Left ventricle myocardium inferior (tissue), 1 donor: Measurements from ENCODE around the gene GPR162. TPM values are rescaled to one million over a fixed set of nuclear protein-coding genes. Genes with fewer than 3 reads are reported as not detected.

Experiments
- DNase-seq: peaks from one replicate; pipeline ENCODE4 v3.0.0-alpha.2; 2020
- H3K27ac ChIP-seq: fragments of 200-600 bp; replicated peaks from 2 replicates; pipeline ENCODE4 v1.8.0; 2021
- H3K27me3 ChIP-seq: fragments of 200-600 bp; 2 replicates; pipeline ENCODE4 v1.8.0; 2021; ENCODE audit warnings: low read depth
- H3K36me3 ChIP-seq: fragments of 200-600 bp; 2 replicates; pipeline ENCODE4 v1.8.0; 2021
- H3K4me1 ChIP-seq: fragments of 200-600 bp; 2 replicates; pipeline ENCODE4 v1.8.0; 2021
- H3K4me3 ChIP-seq: fragments of 200-600 bp; 2 replicates; pipeline ENCODE4 v1.8.0; 2021; ENCODE audit warnings: mild to moderate bottlenecking, moderate library complexity
- H3K9me3 ChIP-seq: fragments of 200-600 bp; replicated peaks from 2 replicates; pipeline ENCODE4 v1.8.0; 2021
- CTCF ChIP-seq: fragments of 200-600 bp; IDR thresholded peaks from 2 replicates; pipeline ENCODE4 v1.8.0; 2021; ENCODE audit warnings: antibody characterized with exemption, mild to moderate bottlenecking, borderline replicate concordance
- intact Hi-C: fragments of 100-400 bp; cut with micrococcal nuclease; formaldehyde crosslinking; loops from one replicate; pipeline ENCODE4 v1.11.0; 2022
- total RNA-seq: library from RNA; stranded (reverse); fragmentation: NEBNext Ultra II Directional; extraction: Animal tissue kit (Norgen Biotek cat#: 25700); gene quantifications from one replicate; pipeline ENCODE4 v1.2.1, GENCODE V29; 2021
- donor health status: DM: no; HTN: yes; CAD: no; lungs with severe emphysema.

Gene GPR162
- total RNA-seq, 1 donor from 2014 or later = 6.5 TPM

DNA sequence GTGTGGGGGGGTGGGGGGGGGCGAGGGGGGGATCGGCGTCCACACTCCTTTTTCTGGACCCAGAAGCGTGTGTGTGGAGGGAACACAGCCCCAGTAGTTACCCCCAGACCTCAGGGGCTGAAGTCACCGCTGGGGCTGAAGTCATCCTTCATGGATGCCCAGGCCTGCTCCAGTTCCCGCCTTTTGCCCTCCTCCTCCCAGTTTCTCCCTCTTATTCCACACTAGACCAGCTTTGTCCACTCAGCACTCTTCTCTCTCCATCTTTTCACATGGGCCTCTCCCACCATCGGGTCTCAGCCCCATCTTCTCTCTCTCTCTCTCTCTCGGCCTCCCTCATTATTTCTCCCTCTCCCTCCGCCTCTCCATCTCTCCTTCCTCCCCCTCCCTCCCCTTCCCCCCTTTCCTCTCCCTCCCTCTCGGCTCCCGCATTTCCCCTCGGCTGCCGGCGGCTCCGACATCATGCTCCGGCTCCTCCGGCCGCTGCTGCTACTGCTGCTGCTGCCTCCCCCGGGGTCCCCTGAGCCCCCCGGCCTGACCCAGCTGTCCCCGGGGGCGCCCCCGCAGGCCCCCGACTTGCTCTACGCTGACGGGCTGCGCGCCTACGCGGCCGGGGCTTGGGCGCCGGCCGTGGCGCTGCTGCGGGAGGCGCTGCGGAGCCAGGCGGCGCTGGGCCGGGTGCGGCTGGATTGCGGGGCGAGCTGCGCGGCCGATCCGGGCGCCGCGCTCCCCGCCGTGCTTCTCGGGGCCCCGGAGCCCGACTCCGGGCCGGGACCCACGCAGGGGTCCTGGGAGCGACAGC is 6.6 kb downstream of the GPR162 start, which contains the start of gene P3H3:
Gene P3H3, plus strand, starts transcription at position 426 of the 799 bp plus-strand sequence. Its CDS starts 34 bp downstream, at position 460.
- Histone ChIP-seq H3K4me1 (peaks cover 46% of the 10 kb centered on the region), H3K4me3 (peak within 1 kb of the TSS; percentile 92), H3K27ac (peak within 1 kb of the TSS; percentile 87), H3K36me3 (peaks cover 13% of the 10 kb centered on the region), H3K27me3 (peaks cover 6% of the 10 kb centered on the region), H3K9me3 (no peaks in the 10 kb centered on the region)
- peak; percentile 45 for DNase-seq
- intact Hi-C loops = loop anchor here (5.0 kb wide), 1 partner anchor 81 kb away; no protein-coding TSS in a partner anchor
- TF ChIP-seq CTCF = no peak

- peaks cover 18% of the 10 kb centered on the region for H3K36me3 ChIP-seq
- H3K27ac ChIP-seq = peak overlapping the region; percentile 87
- H3K4me3 ChIP-seq = peak overlapping the region; percentile 92
- intact Hi-C loops = loop anchor here (5.0 kb wide), 1 partner anchor 82 kb away; no protein-coding TSS in a partner anchor
- H3K27me3 ChIP-seq = peaks cover 5% of the 10 kb centered on the region
- H3K9me3 ChIP-seq = no peaks in the 10 kb centered on the region
- DNase-seq = peak; percentile 50
- no peak for TF ChIP-seq CTCF
- H3K4me1 ChIP-seq = peaks cover 46% of the 10 kb centered on the region
Measured at GRCh38 chr12:6828781-6829535, 7.3 kb downstream of the GPR162 start.

DNA sequence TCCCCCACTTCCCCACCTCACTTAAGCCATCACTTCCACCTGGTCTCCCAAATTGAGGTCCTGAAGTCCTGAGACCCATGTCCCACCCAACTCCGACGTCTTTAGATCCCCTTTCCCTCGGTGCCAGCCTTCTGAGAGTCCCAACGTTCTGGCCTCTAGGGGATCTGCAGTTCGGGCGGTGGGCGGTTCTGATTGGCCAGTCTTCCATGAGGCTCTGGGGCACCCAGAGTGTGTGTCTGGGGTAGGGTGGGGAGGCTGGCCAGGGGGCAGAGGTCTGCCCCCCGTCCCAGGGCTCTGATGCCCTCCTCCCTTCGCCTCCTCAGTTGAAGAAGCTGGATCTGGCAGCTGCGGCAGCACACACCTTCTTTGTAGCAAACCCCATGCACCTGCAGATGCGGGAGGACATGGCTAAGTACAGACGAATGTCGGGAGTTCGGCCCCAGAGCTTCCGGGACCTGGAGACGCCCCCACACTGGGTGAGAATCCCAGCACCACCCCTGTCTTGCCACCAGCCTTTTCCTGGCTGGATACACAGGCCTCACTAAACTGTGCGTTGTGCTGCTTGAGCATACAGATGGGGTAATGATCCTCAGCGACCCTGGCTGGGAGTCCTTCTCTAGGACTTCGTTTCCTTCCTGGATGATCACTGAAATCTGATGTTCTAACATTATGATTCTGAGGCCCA is 8.1 kb downstream of the GPR162 start:
- H3K9me3 ChIP-seq = no peaks in the 10 kb centered on the region
- peak; percentile 18 for TF ChIP-seq CTCF
- H3K4me1 ChIP-seq = peaks cover 52% of the 10 kb centered on the region
- peaks cover 5% of the 10 kb centered on the region for H3K27me3 ChIP-seq
- H3K27ac ChIP-seq = peak overlapping the region; percentile 87
- intact Hi-C loops = loop anchor here (5.0 kb wide), 1 partner anchor 82 kb away; no protein-coding TSS in a partner anchor
- H3K36me3 ChIP-seq = peaks cover 19% of the 10 kb centered on the region
- peak overlapping the region; percentile 92 for H3K4me3 ChIP-seq
- no peak for DNase-seq

- no peak for TF ChIP-seq CTCF
- Histone ChIP-seq H3K4me3 (no peak overlapping the region), H3K27me3 (peaks cover 5% of the 10 kb centered on the region), H3K27ac (peak overlapping the region; percentile 27), H3K4me1 (peaks cover 56% of the 10 kb centered on the region), H3K36me3 (peaks cover 19% of the 10 kb centered on the region), H3K9me3 (no peaks in the 10 kb centered on the region)
- DNase-seq = no peak
- intact Hi-C loops = no loop called here
Measured at GRCh38 chr12:6830286-6830890, 8.8 kb downstream of the GPR162 start.

- no peak overlapping the region for H3K27ac ChIP-seq
- H3K9me3 ChIP-seq = no peaks in the 10 kb centered on the region
- peaks cover 5% of the 10 kb centered on the region for H3K27me3 ChIP-seq
- no peak for TF ChIP-seq CTCF
- DNase-seq = no peak
- H3K4me1 ChIP-seq = peaks cover 56% of the 10 kb centered on the region
- H3K36me3 ChIP-seq = peaks cover 19% of the 10 kb centered on the region
- no peak overlapping the region for H3K4me3 ChIP-seq
- intact Hi-C loops = no loop called here
Measured at GRCh38 chr12:6830999-6831398, 9.4 kb downstream of the GPR162 start.
